Activated B cell treated with CpG ODN at 0.5 μM for 24 hours (primary cell): ENCODE data around the gene GRK6. TPM values are rescaled to one million over a fixed set of nuclear protein-coding genes. Genes with fewer than 3 reads are reported as not detected.

Experiments used
- ATAC-seq: fragments of 200-7000 bp; cut with Tn5 transposase; one replicate; pipeline ENCODE4 v1.10.0; 2021; ENCODE audit warnings: low read depth, mild to moderate bottlenecking, moderate library complexity
- CTCF ChIA-PET: fragments of 350-600 bp; sonication (Branson Sonifier 250); formaldehyde crosslinking; loops from one replicate; lab custom pipeline; 2021; ENCODE audit warnings: antibody characterized with exemption; lab: Charles Lee
- POLR2A ChIA-PET: fragments of 350-600 bp; sonication (Branson Sonifier 250); formaldehyde crosslinking; loops from one replicate; lab custom pipeline; 2021; ENCODE audit warnings: antibody characterized with exemption; lab: Charles Lee
- DNase-seq: peaks from one replicate; pipeline ENCODE4 v3.0.0; 2022
- H3K27ac Mint-ChIP-seq: one replicate; pipeline ENCODE4 v1.8.0; 2020; ENCODE audit warnings: mixed read lengths
- H3K27me3 Mint-ChIP-seq: one replicate; pipeline ENCODE4 v1.8.0; 2021; ENCODE audit warnings: mixed read lengths
- H3K36me3 Mint-ChIP-seq: one replicate; pipeline ENCODE4 v1.8.0; 2021; ENCODE audit warnings: low read depth, mixed read lengths
- H3K4me1 Mint-ChIP-seq: one replicate; pipeline ENCODE4 v1.8.0; 2021; ENCODE audit warnings: mixed read lengths
- H3K4me3 Mint-ChIP-seq: one replicate; pipeline ENCODE4 v1.8.0; 2020; ENCODE audit warnings: mild to moderate bottlenecking, mixed read lengths
- H3K9me3 Mint-ChIP-seq: one replicate; pipeline ENCODE4 v1.8.0; 2020; ENCODE audit warnings: mixed read lengths
- CTCF ChIP-seq: fragments of 200-600 bp; IDR thresholded peaks from one replicate; pipeline ENCODE4 v1.8.0; 2022; ENCODE audit warnings: antibody characterized with exemption, mild to moderate bottlenecking
- intact Hi-C: fragments of 100-400 bp; cut with micrococcal nuclease; formaldehyde crosslinking; loops from one replicate; pipeline ENCODE4 v1.15.1; 2024
- total RNA-seq: library from RNA; stranded (reverse); gene quantifications from 2 replicates; pipeline ENCODE4 v1.2.3, GENCODE V29; 2022

Gene GRK6
- 90.6 and 92.6 TPM in 2 replicates for total RNA-seq

GRCh38 chr5:177426566-177427210 lies at the start of gene GRK6:
Gene GRK6 (plus strand): TSS chr5:177426676. CDS start chr5:177426846, 170 bp downstream.
- Mint-ChIP-seq H3K36me3 (peaks cover 13% of the 10 kb centered on the region), H3K27ac (peak within 1 kb of the TSS; percentile 93), H3K9me3 (no peaks in the 10 kb centered on the region), H3K27me3 (no peaks in the 10 kb centered on the region), H3K4me1 (peaks cover 60% of the 10 kb centered on the region), H3K4me3 (peak within 1 kb of the TSS; percentile 91)
- peak; percentile 60 for DNase-seq
- ChIA-PET POLR2A (interaction anchor here (0.6 to 12.5 kb wide), 22 partner anchors 8 to 890 kb away, joined by 3 to 296 read pairs (median 4); partner anchors contain the start of genes B4GALT7, LMAN2, PRR7 and TMED9), CTCF (interaction anchor here (1.2 to 7.2 kb wide), 4 partner anchors 23 to 36 kb away, joined by 3 to 53 read pairs (median 6); no protein-coding TSS in a partner anchor)
- intact Hi-C loops, result loop anchor here (1.0 to 5.0 kb wide), 9 partner anchors 20 to 1039 kb away; partner anchors contain the start of genes HIGD2A, LMAN2, NOP16 and PDLIM7
- ATAC-seq, result peak; percentile 3
- no peak for TF ChIP-seq CTCF

GRCh38 chr5:177377851-177378776 lies 48.4 kb upstream of the GRK6 start:
- intact Hi-C loops, result no loop called here
- ChIA-PET CTCF (interaction anchor here (1.1 to 1.3 kb wide), 3 partner anchors 13 to 79 kb away, joined by 3 to 5 read pairs (median 3); no protein-coding TSS in a partner anchor), POLR2A (no interaction called here)
- peaks cover 3% of the 10 kb centered on the region for H3K27me3 Mint-ChIP-seq
- no peak for TF ChIP-seq CTCF
- H3K4me1 Mint-ChIP-seq, result peaks cover 11% of the 10 kb centered on the region
- H3K9me3 Mint-ChIP-seq, result no peaks in the 10 kb centered on the region
- H3K27ac Mint-ChIP-seq, result no peak overlapping the region
- DNase-seq (no peak), ATAC-seq (no peak)
- H3K4me3 Mint-ChIP-seq, result no peak overlapping the region
- H3K36me3 Mint-ChIP-seq, result no peaks in the 10 kb centered on the region

GRCh38 chr5:177378884-177379883 lies 47.3 kb upstream of the GRK6 start:
- Mint-ChIP-seq H3K27me3 (peaks cover 3% of the 10 kb centered on the region), H3K4me3 (no peak overlapping the region), H3K9me3 (no peaks in the 10 kb centered on the region), H3K27ac (no peak overlapping the region), H3K36me3 (no peaks in the 10 kb centered on the region), H3K4me1 (peaks cover 4% of the 10 kb centered on the region)
- no peak for DNase-seq
- CTCF ChIA-PET, result interaction anchor here (1.1 to 1.3 kb wide), 3 partner anchors 11 to 78 kb away, joined by 3 to 5 read pairs (median 3); no protein-coding TSS in a partner anchor
- no peak for ATAC-seq
- POLR2A ChIA-PET, result no interaction called here
- no peak for TF ChIP-seq CTCF
- intact Hi-C loops, result no loop called here

- CTCF ChIA-PET, result no interaction called here
- H3K4me3 Mint-ChIP-seq, result no peak overlapping the region
Measured at GRCh38 chr5:177380805-177381126, 45.7 kb upstream of the GRK6 start.

More at GRCh38 chr5:177380805-177381126, 45.7 kb upstream of the GRK6 start:
- ATAC-seq (no peak), DNase-seq (no peak)
- H3K9me3 Mint-ChIP-seq, result no peaks in the 10 kb centered on the region
- no peak overlapping the region for H3K27ac Mint-ChIP-seq
- intact Hi-C loops, result no loop called here
- POLR2A ChIA-PET, result no interaction called here
- peaks cover 11% of the 10 kb centered on the region for H3K27me3 Mint-ChIP-seq
- no peaks in the 10 kb centered on the region for H3K36me3 Mint-ChIP-seq
- no peak for TF ChIP-seq CTCF
- peaks cover 3% of the 10 kb centered on the region for H3K4me1 Mint-ChIP-seq
